Astrocyte of the hippocampus (primary cell): ENCODE measurements around the gene SETBP1.

Experiments used
- DNase-seq: peaks from one replicate; pipeline ENCODE4 v3.0.0; 2011; ENCODE audit warnings: low read depth, low spot score

The SETBP1 gene

DNA sequence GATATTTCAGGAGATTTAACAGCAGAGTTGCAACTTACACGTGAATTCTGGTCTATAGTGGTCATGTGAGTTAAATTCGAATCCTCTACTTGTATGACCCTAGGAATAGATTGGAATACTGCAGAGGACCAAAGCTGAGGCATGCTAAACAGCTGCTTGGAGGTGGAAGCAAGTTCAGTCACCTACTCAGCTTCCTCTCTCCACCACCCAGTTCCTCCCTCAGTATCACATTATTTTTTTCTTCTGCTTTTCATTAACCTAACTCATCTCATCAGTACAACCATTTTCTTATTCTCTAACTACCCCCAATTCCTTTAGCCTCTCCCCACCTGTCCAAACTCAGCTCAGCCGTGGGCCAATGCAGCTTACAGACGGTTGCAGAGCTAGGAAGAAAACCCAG is 385.5 kb downstream of the SETBP1 start:
- DNase-seq: no peak

DNA sequence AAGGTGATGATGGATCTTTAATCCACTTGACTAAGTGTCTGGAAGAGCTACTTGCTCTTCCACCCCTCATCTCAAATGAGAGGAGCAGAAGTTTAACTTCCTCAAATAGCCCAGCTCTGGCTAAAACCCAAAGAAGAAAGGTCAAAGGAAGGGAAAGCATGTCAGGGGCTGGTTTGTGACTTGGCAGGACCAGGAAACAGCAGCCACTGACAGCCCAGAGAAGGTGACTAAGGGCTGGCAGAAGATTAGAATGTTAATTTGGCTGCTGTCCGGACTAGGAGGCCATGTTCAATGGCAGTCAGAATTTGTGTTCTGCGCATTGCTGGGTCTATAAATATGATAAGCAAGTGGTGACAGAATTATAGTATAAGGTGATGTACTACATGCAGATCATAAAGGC is 386.2 kb downstream of the SETBP1 start:
- DNase-seq: peak; percentile 17

DNA sequence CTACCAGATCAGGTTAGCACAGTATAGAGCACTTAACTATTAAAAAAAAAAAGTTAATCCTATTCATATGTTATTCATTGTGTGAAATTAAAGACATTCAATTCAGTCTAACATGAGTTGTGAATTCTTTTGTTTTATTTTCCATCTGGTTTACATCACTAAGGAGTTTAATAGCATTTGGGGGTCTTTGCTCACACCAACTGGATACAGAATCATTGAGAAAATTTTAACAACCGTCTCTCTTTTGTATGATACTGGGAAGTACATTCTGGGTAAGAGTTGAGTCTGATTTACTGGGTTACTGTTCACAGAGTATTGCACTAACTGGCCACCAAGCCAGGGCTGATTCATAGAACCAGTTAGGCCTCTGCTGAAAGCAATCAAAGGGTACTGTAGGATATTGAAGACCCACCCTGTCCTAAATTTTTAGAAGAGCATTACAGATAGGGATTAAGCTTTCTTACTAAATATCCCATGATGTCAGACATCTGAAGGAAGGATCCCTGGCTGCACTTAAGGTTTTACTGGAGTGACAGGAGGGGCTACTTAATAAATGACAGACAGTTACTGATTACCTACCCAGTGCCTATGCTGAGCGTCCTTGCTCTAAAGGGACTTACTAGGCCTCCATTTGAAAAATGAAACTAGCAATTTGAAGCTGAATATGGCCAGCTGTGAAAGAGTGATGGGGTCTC is 387.9 kb downstream of the SETBP1 start:
- no peak for DNase-seq

DNA sequence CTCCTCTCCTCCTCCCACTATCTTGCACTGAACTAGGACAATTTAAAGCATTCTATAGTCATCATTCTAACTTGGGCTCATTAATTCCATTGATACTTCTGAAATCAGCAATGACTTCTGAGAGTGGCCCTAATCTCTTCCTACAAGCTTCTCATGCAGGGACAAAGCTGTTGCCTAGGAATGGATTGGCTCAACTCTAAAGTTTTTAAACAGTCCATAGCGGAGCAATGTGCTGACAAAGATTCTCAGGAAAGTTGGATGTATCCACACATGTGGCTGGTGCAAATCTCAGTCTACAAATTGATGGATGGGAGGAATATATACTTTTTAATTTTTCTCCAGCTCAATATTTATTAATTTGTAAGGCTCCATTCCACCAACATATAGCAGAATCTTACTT is 388.9 kb downstream of the SETBP1 start:
- DNase-seq: no peak

DNA sequence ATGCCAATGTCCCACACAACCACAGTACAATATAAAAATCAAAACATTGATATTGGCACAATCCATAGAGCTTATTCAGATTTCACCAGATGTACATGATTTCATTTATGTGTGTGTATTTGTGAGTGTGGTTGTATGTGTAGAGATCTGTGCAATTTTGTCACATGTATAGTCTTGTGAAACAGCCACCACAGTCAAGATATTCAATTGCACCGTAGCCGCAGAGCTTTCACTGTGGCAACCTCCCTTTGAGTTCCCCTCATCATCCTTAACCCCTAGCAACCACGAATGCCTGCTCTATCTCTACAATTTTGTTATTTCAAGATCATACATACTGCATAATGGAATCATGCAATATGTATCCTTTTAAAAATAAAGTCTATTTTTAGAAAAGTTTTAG is 391.3 kb downstream of the SETBP1 start:
- no peak for DNase-seq

DNA sequence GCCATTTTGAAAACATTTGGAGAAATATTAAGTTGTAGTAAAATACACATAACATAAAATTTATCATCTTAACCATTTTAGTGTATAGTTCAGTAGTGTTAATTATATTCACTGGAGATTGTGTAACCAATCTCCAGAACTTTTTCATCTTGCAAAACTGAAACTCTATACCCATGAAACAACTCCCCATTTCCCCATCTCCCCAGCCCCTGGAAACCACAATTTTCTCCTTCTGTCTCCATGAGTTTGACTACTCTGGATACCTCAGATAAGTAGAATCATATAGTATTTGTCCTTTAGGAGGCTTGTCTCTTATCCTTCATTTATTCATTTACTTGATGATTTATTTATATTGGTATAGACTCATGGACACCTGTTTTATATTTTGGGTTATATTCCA is 392.9 kb downstream of the SETBP1 start:
- DNase-seq: no peak

DNA sequence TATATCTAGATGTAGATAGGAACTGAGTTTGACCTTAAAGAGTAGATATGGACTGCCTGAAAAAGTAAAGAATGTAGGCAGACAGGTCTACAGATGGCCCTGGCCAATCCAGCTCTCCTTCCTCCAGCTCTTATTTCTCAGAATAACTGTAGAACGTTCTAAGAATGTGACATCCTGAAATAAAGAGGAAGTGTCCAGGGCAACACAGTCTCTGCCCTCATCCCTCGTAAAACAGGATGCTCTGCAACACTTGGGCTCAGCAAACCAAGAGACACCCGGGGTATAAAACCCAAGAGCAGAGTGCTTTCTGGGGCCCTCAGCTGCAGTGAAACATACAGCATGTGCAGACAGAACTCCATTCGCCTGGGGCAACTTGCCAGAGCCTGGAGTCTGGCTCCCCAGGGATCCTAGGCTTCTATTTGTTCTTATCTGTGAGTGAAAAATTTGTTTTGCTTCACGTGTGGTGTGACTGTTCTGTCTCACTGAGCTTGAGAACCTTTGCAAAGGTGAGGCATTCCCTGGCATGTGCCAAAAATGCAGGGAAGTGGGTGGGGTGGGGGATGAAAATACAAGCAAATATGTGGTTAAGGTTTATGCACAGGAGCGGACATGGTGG is 401.0 kb downstream of the SETBP1 start:
- DNase-seq: peak; percentile 4

DNA sequence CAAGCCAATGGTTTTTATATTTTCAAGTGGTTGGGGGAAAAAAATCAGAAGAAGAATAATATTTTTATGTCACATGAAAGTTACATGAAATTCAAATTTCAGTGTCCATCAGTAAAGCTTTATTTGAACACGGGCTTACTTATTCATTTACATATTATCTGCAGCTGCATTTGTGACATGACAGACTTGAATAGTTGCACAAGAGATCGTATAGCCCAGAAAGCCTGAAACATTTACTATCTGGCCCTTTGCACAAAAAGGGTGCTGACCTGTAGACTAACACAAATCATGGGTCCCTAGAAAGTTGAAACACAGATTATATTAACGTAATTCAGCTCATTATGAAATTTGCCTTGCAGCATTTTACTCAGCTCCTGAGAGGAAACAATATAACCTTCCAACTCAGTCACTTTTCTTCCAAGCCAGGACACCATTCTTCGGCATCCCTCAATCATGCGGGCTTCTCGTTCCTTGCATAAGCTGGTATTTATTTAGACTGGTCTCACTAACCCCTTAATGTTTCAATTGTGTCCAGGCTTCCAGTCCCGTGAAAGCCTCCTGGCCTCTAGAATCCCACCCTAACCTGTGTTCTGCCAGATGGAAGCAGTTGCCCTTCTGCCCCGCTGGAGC is 402.7 kb downstream of the SETBP1 start:
- DNase-seq: no peak

DNA sequence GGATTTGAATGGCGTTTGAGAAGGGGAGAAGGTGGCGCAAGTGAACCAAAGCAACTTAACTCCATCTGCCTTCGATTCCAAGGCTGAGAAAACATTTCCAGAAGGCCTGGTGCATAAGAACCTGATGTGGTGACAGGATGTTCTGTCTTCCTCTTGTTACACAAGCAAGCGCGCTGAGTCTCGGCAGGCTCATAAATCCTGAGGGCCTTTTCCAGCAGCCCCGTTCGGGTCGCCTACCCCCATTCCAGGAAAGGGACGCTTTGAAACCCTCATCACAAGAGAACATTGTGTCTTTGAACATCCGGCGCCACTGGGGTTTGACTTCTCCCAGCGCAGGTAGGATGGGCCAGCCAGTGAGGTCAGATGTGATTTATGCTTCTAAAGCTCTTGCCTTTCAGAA is 403.5 kb downstream of the SETBP1 start:
- DNase-seq: no peak

DNA sequence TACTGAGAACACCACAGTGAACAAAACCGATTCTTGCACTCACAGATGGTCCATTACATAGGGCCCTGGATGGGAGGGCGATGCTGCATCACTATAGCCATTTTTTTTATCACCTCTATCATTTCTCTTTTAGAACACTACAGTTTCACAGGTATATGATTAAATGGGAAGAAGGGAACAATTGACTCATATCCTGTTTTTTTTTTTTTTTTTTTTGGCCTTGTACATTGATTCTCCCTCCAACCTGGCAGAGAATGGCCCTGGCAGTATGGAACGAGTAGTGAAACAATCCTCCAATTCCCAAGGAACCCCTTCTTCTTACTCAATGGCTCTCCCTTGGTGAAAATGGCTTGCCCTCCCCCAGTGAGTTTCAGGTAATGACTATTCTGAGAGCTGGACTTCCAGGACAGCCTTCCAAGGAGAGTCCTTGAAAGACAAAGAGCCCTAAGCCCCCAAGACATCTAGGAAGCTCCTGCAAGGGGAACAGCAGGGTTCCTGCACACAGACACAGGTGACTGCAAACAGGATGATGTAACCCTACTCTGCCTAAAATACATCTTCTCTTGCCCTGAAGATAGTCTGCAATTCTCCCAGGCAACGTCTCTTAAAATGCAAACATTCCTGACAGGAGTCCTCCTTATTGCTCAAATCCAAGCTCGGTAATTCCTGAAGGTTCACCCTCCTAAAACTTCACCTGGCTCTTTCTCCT is 405.4 kb downstream of the SETBP1 start:
- DNase-seq: no peak

DNA sequence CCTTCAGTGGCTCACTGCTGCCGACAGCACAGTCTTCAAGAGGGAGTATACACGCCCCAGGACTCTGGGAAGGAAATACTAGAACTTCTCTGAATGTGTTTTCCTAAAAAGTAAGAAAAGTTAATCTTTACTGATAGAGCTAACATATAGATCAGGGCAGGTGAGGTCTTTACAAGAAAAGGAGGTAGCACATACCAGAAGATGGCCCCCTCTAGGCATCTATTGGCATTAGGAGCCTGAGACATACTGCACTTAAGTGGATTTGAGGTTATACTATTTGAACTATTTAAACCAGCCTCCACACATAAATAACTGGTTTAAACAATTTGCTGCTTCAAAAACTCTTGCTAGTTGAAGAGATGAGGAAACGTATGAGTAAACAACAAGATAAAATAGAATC is 406.1 kb downstream of the SETBP1 start:
- no peak for DNase-seq

DNA sequence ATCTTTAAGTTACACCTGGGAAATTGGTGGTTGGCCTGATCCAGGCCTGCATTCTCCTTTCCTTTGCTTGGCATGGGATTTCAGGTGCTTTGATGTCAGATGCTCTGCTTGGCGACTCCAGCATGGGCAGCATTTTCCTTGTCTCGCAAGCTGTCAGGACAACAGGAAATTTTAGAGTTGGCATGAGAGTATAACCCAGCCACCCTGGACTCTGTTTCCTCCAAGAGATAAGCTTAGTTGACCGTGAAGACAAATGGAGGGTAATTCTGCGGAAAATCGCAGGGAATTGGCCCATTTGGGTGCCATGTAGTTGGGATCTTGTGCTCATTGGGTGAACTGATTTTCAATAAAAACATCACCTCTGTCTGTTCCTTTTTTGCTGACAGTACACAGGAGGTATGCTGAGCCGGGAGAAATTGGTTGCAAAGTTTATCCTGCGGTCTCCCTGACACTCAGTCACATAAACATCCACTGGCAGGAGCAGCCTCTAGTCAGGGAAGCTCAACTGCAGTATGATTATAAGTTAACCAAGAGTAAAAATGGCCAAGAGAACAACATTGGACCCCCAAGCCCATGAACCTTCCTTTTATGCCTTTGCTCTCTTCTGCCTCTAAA is 409.9 kb downstream of the SETBP1 start:
- no peak for DNase-seq

DNA sequence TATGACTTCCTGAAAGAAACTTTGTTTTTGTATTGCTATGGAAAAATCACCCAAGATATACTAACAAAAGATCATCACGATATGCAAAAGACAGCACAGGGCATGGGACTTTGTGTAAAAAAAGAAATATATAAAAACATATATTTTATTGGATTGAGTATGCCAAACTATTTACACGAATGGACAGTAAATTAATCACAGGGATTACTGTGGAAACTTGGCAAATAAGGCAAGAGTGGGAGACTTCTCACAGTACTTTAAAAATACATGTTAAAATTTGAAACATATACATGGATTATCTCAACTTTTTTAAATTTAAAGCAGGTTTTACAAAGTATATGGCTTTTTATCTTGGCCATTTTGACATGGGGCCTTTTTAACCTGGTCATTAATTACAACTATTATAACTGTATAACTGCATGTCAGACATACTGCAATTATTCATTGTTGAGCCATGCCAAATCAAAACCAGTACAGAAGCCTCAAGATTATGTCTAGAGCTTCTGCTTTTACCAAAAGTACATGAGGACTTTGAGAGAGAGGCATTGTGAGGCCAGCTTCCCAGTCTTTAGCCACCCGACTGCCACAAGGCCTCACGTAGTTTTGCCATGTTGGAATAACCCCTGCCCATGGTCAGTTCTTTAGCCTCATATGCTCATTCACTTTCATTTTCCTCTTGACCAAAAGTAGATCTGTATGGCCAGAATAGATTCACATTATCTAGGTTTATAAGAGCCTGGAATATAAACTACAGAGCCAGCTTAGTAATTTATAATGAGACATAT is 419.8 kb downstream of the SETBP1 start:
- no peak for DNase-seq

DNA sequence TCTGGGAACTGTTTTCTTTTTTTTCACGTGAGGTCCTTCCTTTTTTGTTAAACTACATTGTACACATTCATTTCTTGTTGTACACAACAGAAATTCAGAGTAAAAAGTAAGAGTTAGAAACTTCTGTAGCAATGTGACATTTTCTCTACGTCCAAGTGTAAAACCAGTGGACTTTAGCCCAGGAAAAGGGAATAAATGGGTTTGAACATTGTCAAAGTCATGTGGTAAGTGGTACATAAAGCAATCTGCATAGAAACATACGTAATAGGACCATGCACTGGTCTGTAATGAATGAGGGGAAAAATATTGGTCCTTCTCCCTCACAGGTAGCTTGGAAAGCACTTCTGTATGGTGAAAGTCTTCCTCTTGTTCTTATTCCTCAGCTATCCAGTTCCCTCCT is 421.4 kb downstream of the SETBP1 start:
- DNase-seq: no peak

DNA sequence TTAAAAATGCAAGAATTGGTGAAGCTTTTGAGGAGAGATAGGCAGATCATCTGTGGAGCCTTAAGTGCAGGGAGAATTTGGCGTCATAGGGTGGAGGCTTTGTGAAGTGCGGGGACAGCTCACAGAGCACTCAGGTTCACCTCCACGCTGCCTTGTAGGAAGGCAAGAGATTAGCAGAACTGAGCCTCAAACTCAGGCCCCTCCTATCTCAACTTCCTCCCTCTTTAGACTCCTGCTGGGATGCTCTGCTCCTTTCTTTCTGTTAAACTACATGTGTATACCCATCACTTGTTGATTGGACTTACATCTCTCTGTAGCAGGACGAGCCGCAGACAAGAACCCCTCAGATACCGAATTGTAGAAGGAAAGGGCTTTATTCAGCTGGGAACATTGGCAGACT is 422.2 kb downstream of the SETBP1 start:
- no peak for DNase-seq

DNA sequence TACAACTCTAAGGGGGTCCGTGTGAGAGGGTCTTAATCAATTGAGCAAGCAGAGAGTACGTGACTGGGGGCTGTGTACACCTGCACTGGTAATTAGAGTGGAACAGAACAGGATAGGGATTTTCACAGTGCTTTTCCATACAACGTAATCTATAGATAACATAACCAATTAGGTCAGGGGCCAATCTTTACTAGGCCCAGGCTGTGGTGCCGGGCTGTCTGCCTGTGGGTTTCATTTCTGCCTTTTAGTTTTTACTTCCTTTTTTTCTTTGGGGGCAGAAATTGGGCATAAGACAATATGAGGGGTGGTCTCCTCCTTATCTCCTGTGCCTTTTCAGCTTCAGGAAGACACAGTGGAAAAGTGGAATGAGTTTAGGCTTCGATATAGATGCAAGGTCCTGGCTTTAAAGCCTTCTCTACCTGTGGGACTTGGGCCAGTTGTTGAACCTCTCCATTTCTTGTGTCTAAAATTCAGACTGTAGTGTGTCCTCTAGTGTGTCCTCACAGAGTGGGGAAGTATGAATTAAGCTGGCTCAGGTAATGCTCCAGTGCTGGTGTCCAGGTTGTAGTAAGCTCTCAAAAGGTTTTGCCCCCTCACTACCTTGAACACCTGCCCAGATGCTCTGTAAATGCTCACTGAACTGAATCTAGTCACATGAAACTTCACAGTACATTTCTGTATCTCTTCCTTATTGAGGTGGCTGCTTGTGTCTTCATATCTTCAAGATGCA is 422.8 kb downstream of the SETBP1 start:
- DNase-seq: no peak

DNA sequence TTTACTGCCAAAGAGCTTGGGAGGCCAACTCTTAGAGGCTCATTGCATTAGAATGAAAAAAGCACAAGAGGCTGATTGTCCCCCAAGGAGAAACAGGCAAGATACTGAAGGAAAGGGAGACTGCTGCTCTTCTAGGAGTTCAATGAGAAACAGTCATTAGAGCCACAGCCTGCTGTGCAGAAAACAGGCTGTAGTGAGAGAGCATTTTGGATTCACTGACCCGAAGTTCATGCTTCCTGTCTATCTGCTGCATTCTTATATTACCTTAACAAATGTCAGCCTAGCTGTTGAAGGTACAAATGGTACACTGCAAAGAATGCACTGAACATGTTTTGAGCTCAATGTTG is 423.3 kb downstream of the SETBP1 start:
- no peak for DNase-seq

DNA sequence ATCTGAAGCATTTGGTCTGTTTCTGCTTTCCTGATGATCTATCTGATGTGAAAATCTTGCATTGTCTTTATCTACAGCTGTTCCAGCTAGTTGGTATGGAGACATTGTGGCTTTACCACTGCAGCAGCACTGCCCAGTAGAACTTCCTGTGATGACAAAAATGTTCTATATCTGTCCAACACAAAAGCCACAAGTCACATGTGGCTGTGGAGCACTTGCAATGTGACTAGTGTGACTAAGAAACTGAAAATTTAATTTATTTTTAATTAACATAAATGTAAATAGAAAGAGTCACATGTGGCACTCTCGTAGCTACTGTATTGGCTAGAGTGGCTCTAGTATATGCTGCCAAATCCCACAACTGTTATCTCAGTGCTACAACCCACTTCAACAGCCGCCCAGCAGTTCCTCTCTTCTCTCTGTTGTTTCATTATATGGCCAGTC is 425.7 kb downstream of the SETBP1 start:
- DNase-seq: peak; percentile 66

DNA sequence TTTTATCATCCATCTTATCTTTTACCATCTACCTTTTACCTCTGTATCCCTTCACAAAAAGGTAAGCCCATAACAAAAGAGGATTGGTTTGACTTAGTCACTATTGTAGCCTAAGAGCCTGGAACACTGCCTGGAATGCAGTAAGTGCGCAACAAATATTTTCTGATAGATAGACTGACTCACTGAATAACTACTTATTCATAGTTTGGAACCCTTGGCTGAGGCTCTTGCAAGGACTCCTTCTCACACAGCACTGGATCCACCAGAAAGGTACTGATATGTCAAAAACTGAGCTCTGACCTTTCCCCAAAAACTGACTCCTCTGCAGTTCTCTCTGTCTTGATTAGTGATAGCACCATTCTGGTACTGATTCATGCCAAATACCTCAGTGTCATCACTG is 426.7 kb downstream of the SETBP1 start:
- peak; percentile 64 for DNase-seq

DNA sequence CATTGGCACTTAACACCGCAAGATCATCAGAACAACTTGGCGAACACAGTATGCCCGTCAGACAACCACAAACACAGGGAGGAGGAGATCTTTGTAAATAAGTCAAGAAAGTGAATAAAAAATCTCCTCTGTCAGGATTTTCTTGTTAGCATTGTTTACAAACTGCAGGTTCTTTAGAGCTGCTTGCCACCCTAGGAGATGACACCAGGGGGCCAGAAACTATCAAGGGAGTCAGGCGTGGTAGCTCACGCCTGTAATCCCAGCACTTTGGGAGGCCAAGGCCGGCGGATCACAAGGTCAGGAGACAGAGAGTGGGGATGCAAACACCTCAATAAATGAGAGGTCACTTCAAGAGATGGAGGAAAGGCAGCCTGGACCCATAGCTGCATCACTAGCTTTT is 428.1 kb downstream of the SETBP1 start:
- DNase-seq: no peak

DNA sequence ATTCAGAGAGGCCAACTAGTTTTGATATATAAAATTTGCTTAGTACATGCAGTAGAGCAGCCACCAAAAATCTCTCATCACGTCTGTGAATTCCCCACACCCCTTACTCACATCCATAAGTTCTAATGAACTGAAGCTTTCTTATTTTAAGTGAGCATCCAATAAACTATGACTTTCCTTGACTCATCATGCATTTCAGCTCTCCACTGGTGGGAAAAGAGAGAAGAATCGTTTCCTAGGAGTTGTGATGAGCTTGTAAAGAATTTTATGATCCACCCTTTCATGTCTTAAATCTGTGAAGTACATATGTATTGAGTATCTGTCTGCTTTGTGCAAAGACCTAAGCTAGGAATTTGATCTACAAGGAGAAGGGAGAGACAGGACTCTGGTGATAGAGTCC is 428.6 kb downstream of the SETBP1 start:
- DNase-seq: no peak
